Stimulated activated naive CD8-positive, alpha-beta T cell treated with anti-CD3 and anti-CD28 coated beads, Interleukin-15, amount 100 ng/mL, for 72 hours (primary cell): ENCODE measurements around the gene SHISAL2A.

Source experiments
- ATAC-seq: fragments of 150-1000 bp; cut with Tn5 transposase; 2 replicates; pipeline ENCODE4 v1.10.0; 2021; ENCODE audit warnings: mild to moderate bottlenecking, moderate library complexity
- DNase-seq, 2 donors: peaks; one replicate each; pipeline ENCODE4 v3.0.0; 2021 to 2022
- H3K27ac Mint-ChIP-seq, 2 donors: one replicate each; pipeline ENCODE4 v1.8.0; 2022; ENCODE audit warnings: mild to moderate bottlenecking in 2 of 2, mixed read lengths in 2 of 2, moderate library complexity in 2 of 2
- H3K27me3 Mint-ChIP-seq: one replicate; pipeline ENCODE4 v1.8.0; 2022; ENCODE audit warnings: mixed read lengths
- H3K4me1 Mint-ChIP-seq: one replicate; pipeline ENCODE4 v1.8.0; 2022; ENCODE audit warnings: mild to moderate bottlenecking, mixed read lengths
- H3K4me3 Mint-ChIP-seq, 2 donors: one replicate each; pipeline ENCODE4 v1.8.0; 2022; ENCODE audit warnings: mild to moderate bottlenecking in 2 of 2, mixed read lengths in 2 of 2, moderate library complexity in 1 of 2
- H3K9me3 Mint-ChIP-seq, 2 donors: one replicate each; pipeline ENCODE4 v1.8.0; 2022; ENCODE audit warnings: mixed read lengths in 2 of 2

Gene SHISAL2A

DNA sequence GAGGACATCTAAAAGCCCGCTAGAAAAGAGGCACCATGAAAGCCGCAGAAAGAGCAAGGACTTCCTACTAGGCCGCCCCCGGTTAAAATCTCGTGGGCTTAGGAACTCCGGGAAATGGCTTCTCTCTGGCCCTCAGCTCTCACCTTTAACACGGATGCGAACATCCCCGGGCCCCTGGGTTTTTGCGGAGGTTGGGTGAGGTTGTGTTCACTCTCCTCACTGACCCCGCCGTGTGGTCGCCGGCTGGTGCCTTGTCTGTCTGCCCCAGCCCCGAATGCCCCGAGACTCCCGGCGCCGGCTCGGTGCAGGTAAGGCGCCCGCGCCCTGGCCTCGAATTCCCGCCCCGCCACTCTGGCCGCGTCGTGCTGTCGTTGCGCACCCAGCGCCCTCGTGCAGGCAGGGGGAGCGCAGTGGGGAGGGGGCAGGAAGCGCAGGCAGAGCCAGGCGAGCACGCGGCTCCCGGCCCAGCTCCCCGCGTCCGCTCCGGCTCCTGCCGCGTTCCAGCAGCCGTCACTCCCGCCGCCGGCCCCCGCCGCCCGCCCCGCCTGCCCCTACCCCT, at the start of gene SHISAL2A:
Gene SHISAL2A, plus strand, starts transcription at position 437 of the 559 bp plus-strand sequence. CDS start 326 bp downstream, outside the sequence.
- H3K4me1 Mint-ChIP-seq, result peaks cover 73% of the 10 kb centered on the region
- H3K9me3 Mint-ChIP-seq, result no peaks in the 10 kb centered on the region
- H3K27me3 Mint-ChIP-seq, result no peaks in the 10 kb centered on the region
- peak within 1 kb of the TSS; percentile 93 to 94 for H3K27ac Mint-ChIP-seq
- DNase-seq (peak; percentile 59 to 64), ATAC-seq (peak; percentile 55)
- H3K4me3 Mint-ChIP-seq, result peak within 1 kb of the TSS; percentile 86 to 89

DNA sequence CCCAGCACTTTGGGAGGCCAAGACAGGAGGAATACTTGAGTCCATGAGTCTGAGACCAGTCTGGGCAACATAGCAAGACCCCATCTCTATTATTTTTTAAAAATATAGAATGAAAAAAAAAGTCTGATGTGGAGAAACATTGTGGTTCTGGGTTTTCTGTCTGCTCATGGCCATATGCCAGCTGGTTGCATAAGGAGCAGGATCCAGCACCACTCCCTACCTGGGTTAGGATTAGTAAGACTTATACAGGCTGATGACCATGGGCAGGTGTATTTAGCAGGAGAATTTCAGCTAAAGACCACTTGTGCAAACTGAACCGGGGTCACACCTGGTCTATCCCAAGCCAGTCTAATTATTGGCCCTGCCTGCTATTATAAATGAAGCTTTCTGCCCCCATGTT, 47.5 kb upstream of the SHISAL2A start:
- no peak overlapping the region for H3K4me3 Mint-ChIP-seq
- no peaks in the 10 kb centered on the region for H3K27me3 Mint-ChIP-seq

DNA sequence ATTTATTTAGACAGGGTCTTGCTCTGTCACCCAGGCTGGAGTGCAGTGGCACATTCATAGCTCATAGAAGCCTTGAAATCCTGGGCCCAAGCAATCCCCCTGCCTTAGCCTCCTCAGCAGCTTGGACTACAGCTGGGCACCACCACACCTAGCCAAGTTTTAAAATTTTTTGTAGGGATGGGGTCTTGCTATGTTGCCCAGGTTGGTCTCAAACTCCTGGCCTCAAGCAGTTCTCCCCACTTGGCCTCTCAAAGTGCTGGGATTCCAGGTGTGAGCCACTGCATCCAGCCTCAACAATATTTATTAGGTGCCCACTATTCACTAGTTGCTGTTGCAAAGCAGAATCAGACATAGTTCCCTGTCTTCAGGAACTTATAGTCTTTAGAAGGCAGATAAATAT, 44.9 kb upstream of the SHISAL2A start:
- H3K9me3 Mint-ChIP-seq, result no peaks in the 10 kb centered on the region
- no peaks in the 10 kb centered on the region for H3K27me3 Mint-ChIP-seq
- ATAC-seq (no peak), DNase-seq (no peak)
- no peaks in the 10 kb centered on the region for H3K4me1 Mint-ChIP-seq
- no peak overlapping the region for H3K27ac Mint-ChIP-seq
- no peak overlapping the region for H3K4me3 Mint-ChIP-seq

More for the DNA sequence above, 47.5 kb upstream of the SHISAL2A start:
- no peaks in the 10 kb centered on the region for H3K4me1 Mint-ChIP-seq
- no peaks in the 10 kb centered on the region for H3K9me3 Mint-ChIP-seq
- no peak for ATAC-seq
- DNase-seq, result no peak
- H3K27ac Mint-ChIP-seq, result no peak overlapping the region

DNA sequence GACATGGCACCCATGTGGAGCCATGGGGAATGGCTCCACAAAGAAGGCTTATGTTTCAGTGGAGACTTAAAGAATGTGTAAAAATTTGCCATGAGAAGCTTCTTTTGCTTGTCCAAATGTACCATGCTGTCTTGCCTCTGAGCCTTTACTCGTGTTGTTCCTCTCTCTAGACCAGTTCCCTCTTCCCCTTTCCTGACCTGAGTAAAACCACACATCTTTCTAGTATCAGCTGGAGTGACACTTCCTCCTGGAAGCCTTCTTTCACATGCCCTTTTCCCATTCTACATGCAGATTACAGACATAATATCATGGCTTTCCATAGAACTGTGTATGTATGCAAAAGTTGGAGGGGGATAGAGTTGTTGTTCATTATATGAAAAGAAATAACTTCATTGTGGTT, 44.4 kb upstream of the SHISAL2A start:
- no peak for ATAC-seq
- Mint-ChIP-seq H3K27ac (no peak overlapping the region), H3K4me1 (no peaks in the 10 kb centered on the region)

DNA sequence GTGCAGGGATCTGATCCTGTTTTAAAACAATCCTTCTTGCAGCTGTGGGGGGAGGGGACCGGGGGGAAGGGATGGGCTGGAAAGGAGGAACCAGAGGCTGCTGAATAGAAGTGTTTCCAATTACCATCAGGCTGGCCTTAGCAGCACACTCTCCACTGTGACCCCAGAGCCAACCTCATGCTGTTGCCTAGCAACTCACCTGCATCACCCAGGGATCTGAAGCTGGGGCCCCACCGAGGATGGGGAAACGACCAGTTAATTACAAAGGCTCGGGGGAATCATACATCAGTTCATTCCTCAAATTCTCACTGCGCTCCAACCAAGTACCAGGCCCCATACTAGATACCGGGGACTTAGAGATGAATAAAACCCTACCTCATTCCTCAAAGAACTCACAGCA, 42.7 kb upstream of the SHISAL2A start:
- no peaks in the 10 kb centered on the region for H3K9me3 Mint-ChIP-seq
- DNase-seq (no peak), ATAC-seq (no peak)
- no peak overlapping the region for H3K4me3 Mint-ChIP-seq
- H3K27ac Mint-ChIP-seq, result no peak overlapping the region
- no peaks in the 10 kb centered on the region for H3K27me3 Mint-ChIP-seq
- no peaks in the 10 kb centered on the region for H3K4me1 Mint-ChIP-seq

More for the DNA sequence above, 44.4 kb upstream of the SHISAL2A start:
- Mint-ChIP-seq H3K4me3 (no peak overlapping the region), H3K9me3 (no peaks in the 10 kb centered on the region), H3K27me3 (no peaks in the 10 kb centered on the region)
- no peak for DNase-seq

DNA sequence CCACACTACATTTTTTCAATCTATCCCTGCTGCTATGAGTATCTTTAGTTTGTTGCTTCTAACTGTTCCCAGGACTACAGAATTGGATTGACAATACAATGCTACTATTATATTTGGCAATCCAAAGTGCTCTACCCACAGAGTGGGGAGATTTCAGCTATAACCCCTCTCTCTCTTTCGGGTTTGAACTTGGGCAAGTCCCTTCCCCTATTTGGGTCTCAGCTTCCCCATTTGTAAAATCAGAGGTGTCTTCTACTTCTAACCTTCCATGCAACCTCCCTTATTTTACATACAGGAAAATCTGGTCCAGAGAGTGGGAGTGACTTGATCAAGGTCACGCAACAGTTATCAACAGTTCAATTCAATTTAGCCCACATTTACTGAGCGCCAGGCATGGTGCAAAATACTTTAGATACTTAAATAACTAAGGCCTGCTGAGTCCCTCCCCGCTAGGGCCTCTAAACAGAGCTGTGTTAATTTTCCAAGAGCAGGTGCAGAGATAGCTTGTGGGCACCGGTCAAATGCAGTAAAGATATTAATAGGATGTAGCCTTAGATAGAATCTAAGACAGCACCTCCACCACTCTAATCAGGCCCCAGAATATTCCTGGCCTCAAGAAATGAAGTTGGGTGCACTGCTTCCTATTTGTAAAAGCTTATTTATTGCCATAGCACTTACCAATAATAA, 40.2 kb upstream of the SHISAL2A start:
- Mint-ChIP-seq H3K4me1 (no peaks in the 10 kb centered on the region), H3K4me3 (no peak overlapping the region), H3K27ac (no peak overlapping the region), H3K9me3 (no peaks in the 10 kb centered on the region), H3K27me3 (no peaks in the 10 kb centered on the region)
- ATAC-seq (no peak), DNase-seq (no peak)

DNA sequence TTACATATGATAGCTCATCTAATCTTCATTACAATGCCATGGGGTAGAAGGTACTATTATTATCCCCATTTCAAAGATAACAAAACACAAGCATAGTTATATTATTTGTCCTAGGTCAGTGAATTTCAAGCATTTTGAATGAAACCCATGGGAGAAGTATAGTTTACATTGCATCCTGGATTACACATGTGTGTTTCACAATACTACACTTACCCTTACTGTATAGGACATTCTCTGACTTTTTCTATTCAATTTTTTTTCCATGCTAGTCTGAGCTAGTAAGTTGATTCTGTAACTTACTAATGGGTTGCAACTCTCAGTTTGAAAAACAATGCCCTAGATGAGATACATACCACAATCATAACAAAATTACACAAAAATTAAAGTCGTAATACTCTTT, 39.5 kb upstream of the SHISAL2A start:
- Mint-ChIP-seq H3K4me1 (no peaks in the 10 kb centered on the region), H3K27me3 (no peaks in the 10 kb centered on the region), H3K9me3 (no peaks in the 10 kb centered on the region), H3K4me3 (no peak overlapping the region), H3K27ac (no peak overlapping the region)
- no peak for ATAC-seq
- no peak for DNase-seq

DNA sequence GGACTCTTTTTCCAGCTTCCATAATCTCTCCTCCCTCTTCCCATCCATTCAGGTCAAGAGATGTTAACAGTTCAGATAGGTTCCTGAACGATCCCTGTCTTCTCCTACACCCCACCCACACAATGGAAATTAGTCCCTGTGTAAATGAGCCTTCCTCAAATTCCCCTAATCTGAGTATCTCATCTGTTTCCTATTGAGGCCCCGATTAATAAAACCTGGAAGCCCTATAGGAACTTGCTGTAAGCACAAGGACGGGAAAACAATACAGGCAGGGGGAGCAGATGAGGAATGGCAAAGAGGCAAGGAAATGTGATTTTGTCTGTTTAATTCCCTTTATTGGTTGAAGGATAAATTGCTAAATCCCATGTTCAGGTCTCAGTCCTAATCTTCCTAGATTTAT, 37.9 kb upstream of the SHISAL2A start:
- H3K4me1 Mint-ChIP-seq, result no peaks in the 10 kb centered on the region
- no peaks in the 10 kb centered on the region for H3K9me3 Mint-ChIP-seq
- DNase-seq (no peak), ATAC-seq (no peak)
- no peaks in the 10 kb centered on the region for H3K27me3 Mint-ChIP-seq
- no peak overlapping the region for H3K27ac Mint-ChIP-seq
- no peak overlapping the region for H3K4me3 Mint-ChIP-seq

DNA sequence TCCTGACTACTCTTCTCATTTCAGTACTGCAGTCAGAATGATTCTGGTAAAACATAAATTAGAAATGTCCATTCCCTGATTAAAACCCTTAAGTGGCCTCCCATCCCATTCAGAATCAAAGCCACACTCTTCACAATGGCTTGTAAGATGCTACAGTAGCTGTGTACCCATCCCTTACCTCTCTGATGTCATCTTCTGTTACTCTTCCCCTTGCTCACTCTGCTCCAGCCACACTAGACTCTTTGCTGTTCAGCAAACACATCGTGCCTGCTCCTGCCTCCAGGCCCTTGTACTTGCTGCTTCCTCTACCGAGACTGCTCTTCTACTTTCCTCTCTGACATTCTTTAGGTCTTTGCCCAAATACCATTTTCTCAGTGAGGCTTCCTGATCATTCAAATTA, 35.1 kb upstream of the SHISAL2A start:
- H3K4me1 Mint-ChIP-seq, result peaks cover 14% of the 10 kb centered on the region
- no peak overlapping the region for H3K4me3 Mint-ChIP-seq
- DNase-seq, result no peak
- ATAC-seq, result no peak
- H3K27me3 Mint-ChIP-seq, result no peaks in the 10 kb centered on the region
- no peaks in the 10 kb centered on the region for H3K9me3 Mint-ChIP-seq
- H3K27ac Mint-ChIP-seq, result no peak overlapping the region

DNA sequence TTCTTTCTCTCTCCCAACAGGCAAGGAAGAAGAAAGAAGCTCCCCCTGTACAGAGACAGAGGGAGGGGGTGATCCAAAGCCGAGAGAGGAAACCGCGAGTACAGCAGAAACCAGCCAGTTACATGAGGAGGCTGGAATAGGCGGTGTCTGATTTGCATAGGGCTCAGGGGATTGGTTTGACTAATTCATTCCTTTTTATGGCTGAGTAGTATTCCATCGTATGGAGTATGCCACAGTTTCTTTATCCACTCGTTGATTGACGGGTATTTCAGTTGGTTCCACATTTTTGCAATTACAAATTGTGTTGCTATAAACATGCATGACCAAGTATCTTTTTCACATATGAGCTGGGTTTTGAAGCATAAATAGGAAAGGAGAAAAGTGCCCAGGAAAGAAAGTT, 34.2 kb upstream of the SHISAL2A start:
- H3K27ac Mint-ChIP-seq, result no peak overlapping the region
- DNase-seq (no peak), ATAC-seq (no peak)
- no peak overlapping the region for H3K4me3 Mint-ChIP-seq
- H3K27me3 Mint-ChIP-seq, result no peaks in the 10 kb centered on the region
- H3K9me3 Mint-ChIP-seq, result no peaks in the 10 kb centered on the region
- peaks cover 23% of the 10 kb centered on the region for H3K4me1 Mint-ChIP-seq

DNA sequence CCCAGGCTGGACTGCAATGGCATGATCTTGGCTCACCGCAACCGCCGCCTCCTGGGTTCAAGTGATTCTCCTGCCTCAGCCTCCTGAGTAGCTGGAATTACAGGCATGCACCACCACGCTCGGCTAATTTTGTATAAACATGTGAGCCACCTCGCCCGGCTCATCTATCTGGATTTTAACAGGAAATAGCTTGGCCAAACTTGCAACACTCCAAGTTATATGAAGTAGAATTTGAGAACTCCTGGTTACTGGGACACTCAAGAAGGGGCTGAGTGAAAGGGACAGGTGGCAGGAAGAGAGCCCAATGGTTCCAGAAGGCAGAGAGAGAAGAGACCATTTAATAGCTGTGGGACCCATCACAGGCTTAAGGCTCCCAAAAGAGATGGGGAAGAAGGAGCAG, 33.7 kb upstream of the SHISAL2A start:
- no peak overlapping the region for H3K27ac Mint-ChIP-seq
- no peak overlapping the region for H3K4me3 Mint-ChIP-seq
- H3K27me3 Mint-ChIP-seq, result no peaks in the 10 kb centered on the region
- no peaks in the 10 kb centered on the region for H3K9me3 Mint-ChIP-seq
- peaks cover 28% of the 10 kb centered on the region for H3K4me1 Mint-ChIP-seq
- DNase-seq (no peak), ATAC-seq (no peak)

DNA sequence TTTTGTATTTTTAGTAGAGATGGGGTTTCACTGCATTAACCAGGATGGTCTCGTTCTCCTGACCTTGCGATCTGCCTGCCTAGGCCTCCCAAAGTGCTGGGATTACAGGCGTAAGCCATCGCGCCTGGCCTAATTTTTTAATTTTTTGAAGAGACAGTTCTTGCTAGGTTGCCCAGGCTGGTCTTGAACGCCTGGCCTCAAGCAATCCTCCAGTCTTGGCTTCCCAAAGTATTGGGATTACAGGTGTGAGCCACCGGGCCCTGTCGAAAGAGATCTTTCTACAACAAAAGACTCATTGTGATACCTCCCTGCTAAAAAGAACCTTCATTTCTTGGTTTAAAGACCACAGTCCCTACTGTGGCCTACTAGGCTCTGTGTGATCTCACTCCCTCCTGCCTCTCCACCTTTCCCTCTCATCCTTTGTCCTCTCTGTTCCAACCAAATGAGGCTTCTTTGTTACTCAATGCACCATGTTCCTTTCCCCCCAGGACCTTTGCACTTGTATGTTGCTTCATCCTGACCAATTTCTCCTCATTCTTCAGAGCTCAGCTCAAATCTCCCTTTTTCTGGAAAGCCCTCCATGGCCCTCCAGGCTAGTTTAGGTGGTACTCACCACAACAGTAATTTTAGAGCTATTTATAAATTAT, 32.3 kb upstream of the SHISAL2A start:
- ATAC-seq (no peak), DNase-seq (no peak)
- peak overlapping the region in 1 of 2 donors; percentile 10 for H3K27ac Mint-ChIP-seq
- no peaks in the 10 kb centered on the region for H3K9me3 Mint-ChIP-seq
- no peaks in the 10 kb centered on the region for H3K27me3 Mint-ChIP-seq
- peaks cover 35% of the 10 kb centered on the region for H3K4me1 Mint-ChIP-seq
- H3K4me3 Mint-ChIP-seq, result peak overlapping the region in 1 of 2 donors; percentile 4

DNA sequence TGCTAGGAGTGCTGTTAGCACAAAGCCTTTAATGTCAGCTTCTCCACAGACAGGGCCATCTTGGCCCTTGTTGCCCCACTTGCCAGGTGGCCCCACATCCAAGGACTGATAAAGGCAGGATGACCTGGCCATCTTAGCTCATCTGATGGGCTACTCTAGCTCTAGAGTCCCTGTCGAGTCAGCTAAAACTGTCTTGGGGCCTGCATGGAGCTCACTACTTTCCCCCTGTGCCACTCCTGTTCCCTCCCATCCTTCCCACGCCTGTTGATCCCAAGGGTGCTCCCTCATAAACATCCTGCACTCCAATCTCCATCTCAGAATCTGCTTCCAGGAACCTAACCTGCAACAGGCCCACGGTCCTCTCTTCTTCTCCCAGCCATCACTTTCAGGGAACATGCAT, 31.4 kb upstream of the SHISAL2A start:
- peak overlapping the region; percentile 59 to 92 for H3K27ac Mint-ChIP-seq
- H3K9me3 Mint-ChIP-seq, result no peaks in the 10 kb centered on the region
- no peak for DNase-seq
- no peak for ATAC-seq
- peaks cover 39% of the 10 kb centered on the region for H3K4me1 Mint-ChIP-seq
- no peaks in the 10 kb centered on the region for H3K27me3 Mint-ChIP-seq
- H3K4me3 Mint-ChIP-seq, result peak overlapping the region; percentile 65 to 77

DNA sequence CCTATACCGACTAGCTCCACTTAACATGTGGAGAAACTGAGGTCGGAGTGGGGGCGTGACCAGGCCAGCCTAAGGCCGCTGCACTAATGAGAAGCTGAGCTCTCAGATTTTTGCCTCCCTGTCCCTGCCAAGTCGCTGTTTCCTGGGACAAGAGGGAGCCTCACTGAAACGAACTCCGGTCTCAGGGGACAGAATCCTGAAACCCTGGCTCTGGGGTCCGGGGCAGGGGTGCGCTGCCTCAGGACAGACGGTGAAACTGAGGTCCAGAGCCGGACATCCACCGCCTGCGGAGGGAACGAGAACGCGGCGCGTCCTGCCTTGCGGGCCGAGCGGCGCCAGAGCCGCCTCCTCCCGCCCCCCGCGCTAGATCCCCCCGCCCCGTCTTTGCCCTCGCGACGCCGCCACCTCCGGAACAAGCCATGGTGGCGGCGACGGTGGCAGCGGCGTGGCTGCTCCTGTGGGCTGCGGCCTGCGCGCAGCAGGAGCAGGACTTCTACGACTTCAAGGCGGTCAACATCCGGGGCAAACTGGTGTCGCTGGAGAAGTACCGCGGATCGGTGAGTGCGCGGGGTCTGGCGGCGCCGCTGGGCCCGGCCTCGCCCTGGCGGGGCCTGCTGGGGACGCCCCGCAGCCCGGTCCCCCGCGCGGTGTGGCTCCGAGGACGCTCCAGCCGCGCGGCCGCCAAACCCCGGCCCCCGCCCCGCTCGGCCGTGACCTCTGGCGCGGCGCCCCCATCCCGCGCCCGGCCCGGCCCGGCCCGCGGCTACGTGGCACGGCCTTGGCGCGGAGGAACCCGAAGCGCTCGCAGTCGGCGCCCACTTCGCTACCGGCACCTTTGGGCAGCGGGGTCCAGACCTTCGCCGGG, 30.7 kb upstream of the SHISAL2A start, which contains the start of gene GPX7:
Gene GPX7, plus strand, starts transcription at position 381 of the 865 bp plus-strand sequence. Its CDS starts 39 bp downstream, at position 420.
- DNase-seq (peak; percentile 53 to 69), ATAC-seq (peak; percentile 74)
- H3K27me3 Mint-ChIP-seq, result no peaks in the 10 kb centered on the region
- peak within 1 kb of the TSS; percentile 86 to 92 for H3K4me3 Mint-ChIP-seq
- peak within 1 kb of the TSS; percentile 96 to 97 for H3K27ac Mint-ChIP-seq
- peaks cover 39% of the 10 kb centered on the region for H3K4me1 Mint-ChIP-seq
- no peaks in the 10 kb centered on the region for H3K9me3 Mint-ChIP-seq

DNA sequence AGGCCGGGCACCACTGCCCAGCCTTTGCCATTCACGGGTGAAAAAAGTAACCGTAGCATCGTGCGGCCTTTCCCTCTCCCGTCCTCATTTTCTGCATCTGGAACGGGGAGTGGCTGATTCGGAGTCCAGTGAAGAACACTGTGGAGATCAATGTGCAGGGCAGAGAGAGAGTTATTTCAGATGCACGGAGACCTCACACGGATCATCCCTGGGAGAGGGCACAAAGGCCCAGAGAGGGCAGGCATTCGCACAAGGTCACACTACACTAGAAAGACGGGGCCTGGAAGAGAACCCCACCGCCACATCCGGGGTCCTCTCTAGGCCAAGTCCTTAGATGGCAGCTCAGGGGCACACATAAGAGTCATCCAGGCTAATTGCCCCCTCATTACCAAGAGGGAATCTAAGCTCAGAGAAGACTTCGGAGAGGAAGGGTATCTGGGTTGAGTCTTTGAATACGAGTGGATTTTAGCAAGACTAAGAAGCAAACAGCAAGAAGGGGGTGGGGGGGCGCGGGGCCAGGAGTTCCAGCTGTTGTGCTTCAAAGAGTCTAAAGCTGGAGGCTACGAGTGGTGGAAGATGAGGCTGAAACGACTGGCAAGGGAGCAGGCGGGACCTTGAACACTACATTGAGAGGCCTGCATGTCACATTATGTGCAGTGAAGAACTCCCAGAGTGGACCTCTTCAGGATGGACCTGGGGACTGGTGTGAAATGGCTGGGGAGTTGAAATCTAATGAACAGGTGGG, 29.9 kb upstream of the SHISAL2A start:
- H3K27ac Mint-ChIP-seq, result peak overlapping the region; percentile 96 to 97
- H3K4me1 Mint-ChIP-seq, result peaks cover 39% of the 10 kb centered on the region
- ATAC-seq (peak; percentile 71), DNase-seq (peak; percentile 12 to 56)
- H3K4me3 Mint-ChIP-seq, result peak overlapping the region; percentile 86 to 92
- H3K27me3 Mint-ChIP-seq, result no peaks in the 10 kb centered on the region
- H3K9me3 Mint-ChIP-seq, result no peaks in the 10 kb centered on the region
